Measurements from ENCODE around the gene SPNS3.

Gene SPNS3

DNA sequence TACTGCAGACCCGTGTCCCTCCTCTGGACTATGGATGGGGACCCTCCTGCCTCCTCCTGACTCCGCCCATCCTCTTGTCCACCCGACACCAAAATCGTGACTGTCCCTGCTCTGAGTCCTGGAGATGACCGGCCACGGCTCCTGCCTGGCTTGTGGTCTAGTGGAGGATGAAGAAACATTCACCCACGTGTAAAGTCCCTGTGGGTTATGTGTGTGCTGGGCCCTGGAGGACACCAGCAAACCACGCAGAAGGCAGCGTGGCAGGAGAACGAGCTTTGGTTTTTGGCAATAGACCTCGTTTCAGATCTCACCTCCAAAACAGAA lies 76.8 kb downstream of the SPNS3 start:
- TF ChIP-seq CTCF (IDR thresholded peaks at IDR 0.05; ENCODE audit: control insufficient read depth, insufficient read depth, low read depth, low read length, missing control alignments), result no peak
- no peak overlapping the region for H3K4me3 ChIP-seq (ENCODE audit: control insufficient read depth, low read depth, low read length)
- DNase-seq (ENCODE audit: low read depth), result no peak

- no peak for DNase-seq (ENCODE audit: low read depth)
- TF ChIP-seq CTCF (IDR thresholded peaks at IDR 0.05; ENCODE audit: control insufficient read depth, insufficient read depth, low read depth, low read length, missing control alignments), result no peak
Measured at GRCh38 chr17:4511199-4511932, 77.6 kb downstream of the SPNS3 start.

DNA sequence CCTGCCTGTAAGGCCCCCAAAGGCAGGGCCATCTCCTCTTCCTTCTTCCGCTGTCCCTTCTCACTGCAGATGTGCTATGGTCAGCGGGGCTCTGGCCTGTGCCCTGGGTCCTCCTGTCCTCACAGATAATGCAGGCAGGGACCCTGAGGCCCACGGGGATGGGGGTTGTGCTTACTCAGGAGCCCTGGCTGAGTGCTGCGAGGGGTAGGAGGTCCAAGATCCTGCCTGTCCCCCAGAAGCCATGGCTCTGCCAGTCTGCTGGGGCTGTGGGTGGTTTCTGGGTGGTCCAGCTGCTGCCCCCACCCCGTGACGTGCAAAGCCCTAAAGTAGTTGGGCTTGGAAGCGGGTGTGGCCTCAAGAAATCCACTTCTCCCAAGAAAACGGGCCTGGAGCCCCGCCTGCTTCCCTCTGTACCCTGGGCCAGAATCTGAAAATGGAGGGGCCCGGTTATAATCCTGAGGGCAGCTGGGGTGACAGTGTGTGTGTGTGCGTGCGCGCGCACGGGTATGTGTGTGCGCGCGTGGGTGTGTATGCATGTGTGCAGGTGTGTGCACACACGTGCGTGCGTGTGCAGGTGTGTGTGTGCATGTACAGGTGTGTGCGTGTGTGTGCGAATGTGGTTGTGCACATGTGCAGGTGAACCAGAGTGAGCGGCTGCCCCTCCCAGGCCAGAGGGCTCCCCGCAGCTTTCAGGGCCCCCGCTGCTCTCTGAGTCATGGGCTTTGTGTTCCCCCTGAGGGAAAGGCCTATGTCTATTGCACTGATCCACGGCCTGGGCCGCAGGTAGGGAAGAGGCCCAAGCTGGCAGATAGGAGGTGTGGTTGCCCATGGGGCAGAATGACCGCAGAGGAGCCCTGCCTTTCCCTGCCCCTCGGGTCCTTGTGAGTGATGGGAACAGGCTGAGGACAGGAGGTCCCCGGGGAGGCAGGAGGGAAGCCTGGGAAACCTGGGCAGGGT lies 78.7 kb downstream of the SPNS3 start:
- no peak overlapping the region for H3K4me3 ChIP-seq (ENCODE audit: control insufficient read depth, low read depth, low read length)
- no peak for DNase-seq (ENCODE audit: low read depth)
- TF ChIP-seq CTCF (IDR thresholded peaks at IDR 0.05; ENCODE audit: control insufficient read depth, insufficient read depth, low read depth, low read length, missing control alignments), result no peak

More at GRCh38 chr17:4511199-4511932, 77.6 kb downstream of the SPNS3 start:
- H3K4me3 ChIP-seq (ENCODE audit: control insufficient read depth, low read depth, low read length), result no peak overlapping the region

- TF ChIP-seq CTCF (IDR thresholded peaks at IDR 0.05; ENCODE audit: control insufficient read depth, insufficient read depth, low read depth, low read length, missing control alignments), result no peak
- no peak for DNase-seq (ENCODE audit: low read depth)
Measured at GRCh38 chr17:4513113-4514032, 79.6 kb downstream of the SPNS3 start.

DNA sequence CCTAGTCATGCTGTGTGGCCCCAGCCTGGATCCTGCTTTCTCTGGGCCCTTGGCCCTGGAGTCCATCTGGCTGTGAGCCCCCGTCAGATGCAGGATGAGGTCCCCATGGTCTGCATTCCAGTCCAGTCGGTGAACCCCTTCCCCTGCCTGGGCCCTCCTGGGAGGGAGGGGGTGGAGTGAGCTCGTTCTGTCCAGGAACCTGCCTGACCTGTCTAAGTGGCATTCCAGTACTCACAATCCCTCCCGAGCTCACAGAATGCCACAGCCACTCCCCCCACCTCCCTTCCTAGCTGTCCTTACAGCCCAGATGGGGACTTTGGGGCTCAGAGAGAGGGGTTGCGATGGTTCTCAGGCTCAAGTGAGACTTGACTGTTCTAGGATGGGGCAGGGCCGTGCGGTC lies 80.5 kb downstream of the SPNS3 start:
- DNase-seq (ENCODE audit: low read depth), result no peak
- no peak overlapping the region for H3K4me3 ChIP-seq (ENCODE audit: control insufficient read depth, low read depth, low read length)
- no peak for TF ChIP-seq CTCF (IDR thresholded peaks at IDR 0.05; ENCODE audit: control insufficient read depth, insufficient read depth, low read depth, low read length, missing control alignments)

More at GRCh38 chr17:4513113-4514032, 79.6 kb downstream of the SPNS3 start:
- H3K4me3 ChIP-seq (ENCODE audit: control insufficient read depth, low read depth, low read length), result no peak overlapping the region

- no peak for TF ChIP-seq CTCF (IDR thresholded peaks at IDR 0.05; ENCODE audit: control insufficient read depth, insufficient read depth, low read depth, low read length, missing control alignments)
- no peak for DNase-seq (ENCODE audit: low read depth)
- H3K4me3 ChIP-seq (ENCODE audit: control insufficient read depth, low read depth, low read length), result no peak overlapping the region
Measured at GRCh38 chr17:4514779-4515178, 81.0 kb downstream of the SPNS3 start.
